NCI-H446 (cell line): ENCODE measurements around the gene RBM33.

Experiments
- DNase-seq, 2 experiments: peaks; one replicate each; lab custom pipeline; 2025; lab: John Stamatoyannopoulos, UW

RBM33 gene

DNA sequence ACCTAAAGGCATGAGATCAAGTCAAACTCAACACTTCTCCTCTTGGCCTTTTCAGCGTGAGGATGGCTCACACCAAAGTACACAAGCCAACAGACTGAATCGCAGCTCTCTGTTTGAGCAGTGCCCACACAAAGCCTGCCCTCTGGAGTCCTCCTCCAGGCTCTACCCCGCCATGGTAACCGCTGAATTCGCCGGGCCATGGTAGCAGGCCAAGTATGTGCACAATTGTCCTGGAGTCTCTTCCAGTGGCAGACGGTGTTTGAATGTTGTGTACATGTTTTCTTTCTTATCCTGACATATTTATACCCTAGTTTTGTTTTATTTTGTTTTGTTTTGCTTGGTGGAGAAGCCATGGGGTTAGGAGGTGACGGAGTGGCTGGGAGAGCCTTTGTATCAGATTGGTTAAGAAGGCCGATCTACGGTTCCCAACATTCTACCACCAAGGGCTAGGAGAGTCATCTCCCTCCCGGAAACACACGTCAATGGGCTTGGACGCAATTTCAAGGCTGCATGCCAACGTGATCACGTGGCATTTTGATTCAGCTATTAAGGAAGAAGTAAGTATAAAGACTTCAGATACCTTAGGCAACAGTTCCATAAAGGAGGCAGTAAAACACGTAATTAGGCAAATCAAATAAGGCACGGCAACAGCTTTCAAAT is 179.9 kb downstream of the RBM33 start:
- DNase-seq: no peak

DNA sequence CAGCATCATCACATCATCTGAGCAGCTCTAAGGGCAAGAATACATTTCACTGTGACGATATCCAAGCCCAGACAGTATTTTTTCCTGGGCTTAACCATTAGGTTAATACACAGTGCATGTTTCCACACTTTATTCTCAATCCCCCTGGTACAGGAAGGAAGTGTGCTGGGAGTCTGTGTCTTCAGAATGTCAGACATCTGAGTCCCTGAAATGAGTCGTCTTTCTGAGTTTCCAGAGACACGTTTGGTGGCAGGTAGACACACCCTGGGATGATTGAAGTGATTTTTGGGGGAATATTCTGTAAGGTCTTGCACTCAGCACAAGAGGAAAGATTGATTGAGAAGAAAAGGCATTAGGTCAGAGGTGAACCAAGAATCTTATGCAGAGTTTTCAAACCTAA is 180.9 kb downstream of the RBM33 start:
- DNase-seq: no peak

DNA sequence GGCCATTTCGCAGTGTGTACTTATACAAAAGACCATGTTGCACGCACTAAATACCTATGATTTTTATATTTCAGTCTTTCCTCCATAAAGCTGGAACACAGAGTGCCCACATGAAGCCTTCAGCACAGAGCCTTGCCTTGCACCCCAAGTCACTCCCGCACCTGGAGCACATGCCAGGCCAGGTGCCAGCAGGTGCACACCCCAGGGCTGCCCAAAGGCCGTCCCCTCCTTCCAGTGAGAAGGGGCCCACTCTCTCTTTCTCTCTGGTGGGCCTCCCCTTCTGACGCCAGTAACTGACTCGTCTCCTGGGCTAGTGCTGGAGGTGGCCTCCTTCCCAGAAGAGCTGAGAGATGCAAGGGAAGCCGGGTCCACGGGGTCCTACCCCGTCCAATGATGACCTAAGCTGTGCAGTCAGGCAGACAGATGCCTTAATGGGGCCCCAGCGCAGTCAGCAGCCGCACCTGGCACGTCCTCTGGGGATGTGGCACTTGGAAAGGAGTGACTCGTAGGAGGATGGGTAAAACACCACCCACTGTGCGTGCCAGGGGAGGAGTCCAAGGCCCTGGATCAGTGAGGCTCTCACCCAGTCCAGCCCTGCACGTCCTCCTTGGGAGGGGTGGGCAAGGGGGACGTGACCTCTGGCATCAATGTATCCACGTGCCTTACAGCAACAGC is 185.5 kb downstream of the RBM33 start:
- DNase-seq: no peak
